OCI-LY1 (cell line): Measurements from ENCODE around the gene TBCD.

Source experiments
- CTCF ChIP-seq: fragments of 200-600 bp; sonication (generic), shearing (Covaris generic); IDR thresholded peaks from 2 replicates; pipeline ENCODE4 v1.5.1; 2017; ENCODE audit warnings: mild to moderate bottlenecking, antibody characterized with exemption, low read length, moderate library complexity, mixed read lengths
- EZH2 ChIP-seq: fragments of 200-600 bp; sonication (generic), shearing (Covaris generic); IDR thresholded peaks from 2 replicates; pipeline ENCODE4 v1.8.0; 2017; ENCODE audit warnings: borderline replicate concordance, mixed run types, mild to moderate bottlenecking, antibody characterized with exemption, low read length, moderate library complexity, mixed read lengths

GRCh38 chr17:82932518-82933310 lies 180.8 kb downstream of the TBCD start:
- TF ChIP-seq CTCF, result no peak
- TF ChIP-seq EZH2, result no peak
